ENCODE results near the gene RCHY1. TPM values are rescaled to one million over a fixed set of nuclear protein-coding genes. Genes with fewer than 3 reads are reported as not detected.
"Not testable (repeated sequence)": the region's sequence is repeated elsewhere in the genome, so short reads cannot be mapped to it uniquely, and the experiment has no call there.

The RCHY1 gene
- total and polyA plus RNA-seq, 4 donors = 24.8 to 53.9 (median 48.9) TPM

- Histone ChIP-seq H3K27ac (ENCODE audit: low read depth, low read length) (no peak overlapping the region), H3K4me1 (ENCODE audit: control insufficient read depth, insufficient read depth, low read length) (no peaks in the 10 kb centered on the region), H3K4me3 (ENCODE audit: low read depth, low read length) (no peak overlapping the region), H3K27me3 (ENCODE audit: control insufficient read depth, insufficient read depth, low read length) (no peaks in the 10 kb centered on the region), H3K36me3 (ENCODE audit: control insufficient read depth, insufficient read depth, low read length) (peaks cover 11% of the 10 kb centered on the region), H3K9me3 (ENCODE audit: control insufficient read depth, insufficient read depth, low read length) (no peaks in the 10 kb centered on the region)
- DNase-seq (ENCODE audit: low read depth in 4 of 6, low spot score in 6 of 6) = no peak
- no CpG with 5 or more reads among the region's 1 CpG for WGBS (ENCODE audit: insufficient coverage)
Observed at GRCh38 chr4:75525086-75525485, 10.9 kb upstream of the RCHY1 start.

- WGBS (ENCODE audit: insufficient coverage) = 100% methylated on average over 1 of the region's 7 CpGs
- not testable (repeated sequence) for H3K4me3 ChIP-seq (ENCODE audit: low read depth, low read length); H3K9me3 ChIP-seq (ENCODE audit: control insufficient read depth, insufficient read depth, low read length); H3K36me3 ChIP-seq (ENCODE audit: control insufficient read depth, insufficient read depth, low read length); H3K4me1 ChIP-seq (ENCODE audit: control insufficient read depth, insufficient read depth, low read length); H3K27ac ChIP-seq (ENCODE audit: low read depth, low read length); DNase-seq (ENCODE audit: low read depth in 4 of 6, low spot score in 6 of 6); H3K27me3 ChIP-seq (ENCODE audit: control insufficient read depth, insufficient read depth, low read length)
Observed at GRCh38 chr4:75519452-75519851, 5.2 kb upstream of the RCHY1 start.

GRCh38 chr4:75516144-75516543 lies 1.9 kb upstream of the RCHY1 start:
- H3K27me3 ChIP-seq (ENCODE audit: control insufficient read depth, insufficient read depth, low read length) = no peaks in the 10 kb centered on the region
- DNase-seq (ENCODE audit: low read depth in 4 of 6, low spot score in 6 of 6) = no peak
- H3K36me3 ChIP-seq (ENCODE audit: control insufficient read depth, insufficient read depth, low read length) = peaks cover 7% of the 10 kb centered on the region
- no CpG with 5 or more reads among the region's 1 CpG for WGBS (ENCODE audit: insufficient coverage)
- H3K27ac ChIP-seq (ENCODE audit: low read depth, low read length) = no peak overlapping the region
- H3K4me1 ChIP-seq (ENCODE audit: control insufficient read depth, insufficient read depth, low read length) = no peaks in the 10 kb centered on the region
- H3K4me3 ChIP-seq (ENCODE audit: low read depth, low read length) = no peak overlapping the region
- no peaks in the 10 kb centered on the region for H3K9me3 ChIP-seq (ENCODE audit: control insufficient read depth, insufficient read depth, low read length)

DNA sequence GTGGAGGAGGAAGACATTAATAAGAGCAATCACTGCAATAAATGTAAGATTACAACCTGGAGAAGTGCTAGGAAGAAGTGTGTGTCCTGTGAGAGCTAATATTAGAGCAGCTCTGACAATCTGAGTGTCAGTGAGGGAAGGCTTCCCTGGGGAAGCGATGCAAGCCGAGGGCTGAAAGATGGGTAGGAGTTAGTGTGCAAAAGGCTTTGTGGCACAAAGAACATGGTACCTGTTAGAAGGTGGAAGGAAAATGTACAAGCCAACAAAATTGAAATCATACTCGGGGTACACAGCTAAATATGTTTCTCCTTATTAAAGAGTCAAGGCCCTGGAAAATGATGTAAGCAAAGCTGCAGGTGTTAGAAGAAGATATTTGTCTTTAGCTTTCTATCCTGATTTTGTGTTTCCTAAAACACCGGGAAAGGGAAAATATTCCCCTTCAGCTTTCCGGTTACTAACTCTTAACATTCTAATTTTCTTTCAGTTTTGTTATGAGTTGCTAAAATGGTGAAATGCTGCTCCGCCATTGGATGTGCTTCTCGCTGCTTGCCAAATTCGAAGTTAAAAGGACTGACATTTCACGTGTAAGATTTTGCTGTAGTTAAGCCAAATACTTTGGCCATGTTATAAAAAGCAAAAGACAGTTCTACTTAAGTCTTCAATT lies 878 bp upstream of the RCHY1 start:
- Histone ChIP-seq H3K27me3 (ENCODE audit: control insufficient read depth, insufficient read depth, low read length) (no peaks in the 10 kb centered on the region), H3K9me3 (ENCODE audit: control insufficient read depth, insufficient read depth, low read length) (no peaks in the 10 kb centered on the region), H3K4me1 (ENCODE audit: control insufficient read depth, insufficient read depth, low read length) (no peaks in the 10 kb centered on the region), H3K36me3 (ENCODE audit: control insufficient read depth, insufficient read depth, low read length) (peaks cover 7% of the 10 kb centered on the region), H3K4me3 (ENCODE audit: low read depth, low read length) (peak overlapping the region; percentile 97), H3K27ac (ENCODE audit: low read depth, low read length) (peak overlapping the region; percentile 98)
- peak in 2 of 6 donors; percentile 1 to 9 for DNase-seq (ENCODE audit: low read depth in 4 of 6, low spot score in 6 of 6)
- WGBS (ENCODE audit: insufficient coverage) = 20% methylated on average over 2 of the region's 9 CpGs

DNA sequence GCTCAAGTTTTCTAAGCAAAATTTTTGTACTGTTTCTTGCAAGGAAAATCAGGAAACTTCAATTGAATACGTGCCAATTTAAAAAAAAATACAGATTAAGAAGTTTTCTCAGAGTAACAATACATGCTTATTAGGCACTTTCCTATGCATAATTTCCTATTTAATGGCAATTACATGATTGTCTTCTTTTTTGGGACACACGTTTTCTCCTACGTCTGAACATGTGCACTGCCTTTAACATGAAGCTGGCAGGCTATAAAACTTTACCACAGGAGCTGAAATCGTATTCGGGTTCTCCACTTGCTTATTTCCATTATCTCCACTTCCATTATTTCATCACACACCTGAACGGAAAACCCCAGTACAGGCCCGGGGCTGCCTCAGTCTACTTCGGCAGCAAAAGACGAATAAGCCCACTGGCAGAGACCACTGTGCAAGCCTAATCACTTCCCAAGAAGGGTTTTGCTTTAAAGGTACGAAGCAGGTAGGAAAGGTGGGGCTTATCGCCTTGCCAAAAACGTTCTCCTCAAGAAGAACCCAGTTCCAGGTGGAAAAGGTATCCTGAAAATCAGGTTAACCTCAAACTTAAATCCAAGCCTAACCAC lies 575 bp downstream of the RCHY1 start:
- Histone ChIP-seq H3K27me3 (ENCODE audit: control insufficient read depth, insufficient read depth, low read length) (no peaks in the 10 kb centered on the region), H3K4me1 (ENCODE audit: control insufficient read depth, insufficient read depth, low read length) (no peaks in the 10 kb centered on the region), H3K36me3 (ENCODE audit: control insufficient read depth, insufficient read depth, low read length) (peaks cover 7% of the 10 kb centered on the region), H3K9me3 (ENCODE audit: control insufficient read depth, insufficient read depth, low read length) (no peaks in the 10 kb centered on the region), H3K27ac (ENCODE audit: low read depth, low read length) (peak overlapping the region; percentile 98), H3K4me3 (ENCODE audit: low read depth, low read length) (peak overlapping the region; percentile 97)
- no peak for DNase-seq (ENCODE audit: low read depth in 4 of 6, low spot score in 6 of 6)
- WGBS (ENCODE audit: insufficient coverage) = 0% methylated on average over 7 of the region's 12 CpGs

- Histone ChIP-seq H3K4me3 (ENCODE audit: low read depth, low read length) (no peak overlapping the region), H3K27ac (ENCODE audit: low read depth, low read length) (no peak overlapping the region), H3K9me3 (ENCODE audit: control insufficient read depth, insufficient read depth, low read length) (no peaks in the 10 kb centered on the region), H3K27me3 (ENCODE audit: control insufficient read depth, insufficient read depth, low read length) (no peaks in the 10 kb centered on the region), H3K4me1 (ENCODE audit: control insufficient read depth, insufficient read depth, low read length) (no peaks in the 10 kb centered on the region), H3K36me3 (ENCODE audit: control insufficient read depth, insufficient read depth, low read length) (peaks cover 7% of the 10 kb centered on the region)
- 10% methylated on average over 1 of the region's 6 CpGs for WGBS (ENCODE audit: insufficient coverage)
- DNase-seq (ENCODE audit: low read depth in 4 of 6, low spot score in 6 of 6) = peak in 1 of 6 donors; percentile 3
Observed at GRCh38 chr4:75512386-75513211, 1.6 kb downstream of the RCHY1 start.

DNA sequence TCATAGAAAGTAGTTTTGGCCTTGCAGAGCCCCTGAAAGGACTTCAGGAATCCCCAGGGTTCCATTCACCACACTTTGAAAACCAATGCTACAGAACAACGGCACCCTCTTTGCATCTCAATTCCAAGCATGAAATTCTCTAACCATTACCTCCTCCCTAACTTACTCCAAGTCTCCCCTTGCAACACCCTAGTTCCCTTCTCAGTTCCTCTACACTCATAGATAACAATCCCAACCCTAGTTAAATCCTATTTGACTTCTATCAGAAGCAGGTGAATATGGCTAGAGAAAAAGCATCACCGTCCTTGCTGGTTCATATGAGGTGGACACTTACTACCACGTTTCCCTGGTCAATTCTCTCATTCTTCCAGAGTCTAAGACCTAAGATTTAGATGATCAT lies 2.4 kb downstream of the RCHY1 start:
- Histone ChIP-seq H3K27ac (ENCODE audit: low read depth, low read length) (no peak overlapping the region), H3K4me1 (ENCODE audit: control insufficient read depth, insufficient read depth, low read length) (no peaks in the 10 kb centered on the region), H3K36me3 (ENCODE audit: control insufficient read depth, insufficient read depth, low read length) (peaks cover 2% of the 10 kb centered on the region), H3K27me3 (ENCODE audit: control insufficient read depth, insufficient read depth, low read length) (no peaks in the 10 kb centered on the region), H3K9me3 (ENCODE audit: control insufficient read depth, insufficient read depth, low read length) (no peaks in the 10 kb centered on the region), H3K4me3 (ENCODE audit: low read depth, low read length) (no peak overlapping the region)
- DNase-seq (ENCODE audit: low read depth in 4 of 6, low spot score in 6 of 6) = peak in 1 of 6 donors; percentile 1
- WGBS (ENCODE audit: insufficient coverage) = 35% methylated on average over 2 of the region's 3 CpGs

- WGBS (ENCODE audit: insufficient coverage) = no CpG with 5 or more reads among the region's 4 CpGs
- H3K36me3 ChIP-seq (ENCODE audit: control insufficient read depth, insufficient read depth, low read length); DNase-seq (ENCODE audit: low read depth in 4 of 6, low spot score in 6 of 6); H3K27ac ChIP-seq (ENCODE audit: low read depth, low read length); H3K4me3 ChIP-seq (ENCODE audit: low read depth, low read length); H3K9me3 ChIP-seq (ENCODE audit: control insufficient read depth, insufficient read depth, low read length); H3K27me3 ChIP-seq (ENCODE audit: control insufficient read depth, insufficient read depth, low read length); H3K4me1 ChIP-seq (ENCODE audit: control insufficient read depth, insufficient read depth, low read length): not testable (repeated sequence)
Observed at GRCh38 chr4:75509592-75509991, 4.6 kb downstream of the RCHY1 start.

DNA sequence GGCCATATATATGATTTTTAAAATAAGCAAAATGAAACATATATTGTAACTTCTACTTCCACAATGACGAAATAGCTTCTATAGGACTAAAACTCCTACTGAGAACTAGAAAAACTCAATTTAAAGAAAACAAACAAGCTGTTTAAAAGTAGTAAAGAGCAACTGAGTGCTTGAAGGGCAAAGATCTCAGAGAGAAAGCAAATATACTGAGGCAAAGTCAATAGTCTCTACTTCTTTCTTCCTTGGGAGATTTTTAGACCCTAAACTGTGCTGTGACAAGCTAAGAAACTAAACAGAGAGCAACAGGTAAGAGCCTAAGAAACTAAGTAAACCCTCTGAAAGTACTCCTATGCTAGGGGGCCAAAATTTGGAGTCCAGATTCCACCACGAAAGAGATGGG lies 8.6 kb downstream of the RCHY1 start:
- DNase-seq (ENCODE audit: low read depth in 4 of 6, low spot score in 6 of 6) = no peak
- no peaks in the 10 kb centered on the region for H3K9me3 ChIP-seq (ENCODE audit: control insufficient read depth, insufficient read depth, low read length)
- no peak overlapping the region for H3K27ac ChIP-seq (ENCODE audit: low read depth, low read length)
- WGBS (ENCODE audit: insufficient coverage) = no CpG with 5 or more reads among the region's 2 CpGs
- peaks cover 7% of the 10 kb centered on the region for H3K36me3 ChIP-seq (ENCODE audit: control insufficient read depth, insufficient read depth, low read length)
- no peaks in the 10 kb centered on the region for H3K27me3 ChIP-seq (ENCODE audit: control insufficient read depth, insufficient read depth, low read length)
- H3K4me1 ChIP-seq (ENCODE audit: control insufficient read depth, insufficient read depth, low read length) = no peaks in the 10 kb centered on the region
- no peak overlapping the region for H3K4me3 ChIP-seq (ENCODE audit: low read depth, low read length)

Data from spinal cord (tissue), 10 donors.